Glutamatergic neuron (in vitro differentiated cells): ENCODE measurements around the gene ASPA. TPM values are rescaled to one million over a fixed set of nuclear protein-coding genes. Genes with fewer than 3 reads are reported as not detected.

Source experiments
- DNase-seq: peaks from one replicate; pipeline ENCODE4 v3.0.0; 2022
- H3K27ac Mint-ChIP-seq: one replicate; pipeline ENCODE4 v1.8.0; 2020; ENCODE audit warnings: mild to moderate bottlenecking, mixed read lengths, inconsistent platforms; ENCODE audit not compliant: unreplicated experiment
- H3K27me3 Mint-ChIP-seq: one replicate; pipeline ENCODE4 v1.8.0; 2020; ENCODE audit warnings: mild to moderate bottlenecking, moderate library complexity, mixed read lengths, inconsistent platforms; ENCODE audit not compliant: unreplicated experiment
- H3K36me3 Mint-ChIP-seq: one replicate; pipeline ENCODE4 v1.8.0; 2020; ENCODE audit warnings: mild to moderate bottlenecking, mixed read lengths, inconsistent platforms; ENCODE audit not compliant: unreplicated experiment
- H3K4me1 Mint-ChIP-seq: one replicate; pipeline ENCODE4 v1.8.0; 2020; ENCODE audit warnings: mild to moderate bottlenecking, low read depth, mixed read lengths, inconsistent platforms; ENCODE audit not compliant: unreplicated experiment
- H3K4me3 Mint-ChIP-seq: one replicate; pipeline ENCODE4 v1.8.0; 2020; ENCODE audit warnings: mild to moderate bottlenecking, mixed read lengths, inconsistent platforms; ENCODE audit not compliant: unreplicated experiment
- H3K9me3 Mint-ChIP-seq: one replicate; pipeline ENCODE4 v1.8.0; 2020; ENCODE audit warnings: mild to moderate bottlenecking, moderate library complexity, mixed read lengths, inconsistent platforms; ENCODE audit not compliant: unreplicated experiment
- CTCF ChIP-seq: fragments of 200-600 bp; sonication (generic); IDR thresholded peaks from one replicate; pipeline ENCODE4 v1.5.0; 2021; ENCODE audit not compliant: partially characterized antibody, unreplicated experiment
- total RNA-seq: library from RNA; stranded (reverse); fragmentation: NEBNext Ultra II Directional; extraction: Animal tissue kit (Norgen Biotek cat#: 25700); gene quantifications from one replicate; pipeline ENCODE4 v1.2.1, GENCODE V29; 2021; ENCODE audit not compliant: unreplicated experiment

ASPA gene
- total RNA-seq, 1 donor from 2014 or later: not detected

DNA sequence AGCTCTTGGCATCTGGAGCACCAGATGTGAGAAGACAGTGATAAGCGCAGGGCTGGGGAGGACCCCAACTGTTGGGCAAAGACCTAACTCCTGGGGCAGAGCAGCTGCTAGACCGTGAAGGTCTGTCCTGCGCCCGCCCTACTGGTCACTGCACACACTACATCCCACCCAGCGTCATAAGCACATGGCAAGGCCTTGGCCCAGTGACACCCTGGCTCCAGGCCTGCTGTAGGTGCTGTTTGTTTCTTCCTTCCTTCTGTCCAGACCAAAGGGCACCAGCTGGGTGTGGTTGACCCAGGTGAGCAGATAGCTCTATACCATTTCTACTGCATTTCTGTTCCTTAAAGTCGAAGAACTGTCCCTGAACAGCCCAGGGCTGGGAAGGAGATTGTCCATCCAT, 75.4 kb downstream of the ASPA start:
- no peak for DNase-seq
- H3K4me3 Mint-ChIP-seq: no peak overlapping the region
- H3K9me3 Mint-ChIP-seq: peaks cover 11% of the 10 kb centered on the region
- peaks cover 8% of the 10 kb centered on the region for H3K36me3 Mint-ChIP-seq
- no peak for TF ChIP-seq CTCF
- no peaks in the 10 kb centered on the region for H3K4me1 Mint-ChIP-seq
- H3K27ac Mint-ChIP-seq: no peak overlapping the region
- peaks cover 6% of the 10 kb centered on the region for H3K27me3 Mint-ChIP-seq

DNA sequence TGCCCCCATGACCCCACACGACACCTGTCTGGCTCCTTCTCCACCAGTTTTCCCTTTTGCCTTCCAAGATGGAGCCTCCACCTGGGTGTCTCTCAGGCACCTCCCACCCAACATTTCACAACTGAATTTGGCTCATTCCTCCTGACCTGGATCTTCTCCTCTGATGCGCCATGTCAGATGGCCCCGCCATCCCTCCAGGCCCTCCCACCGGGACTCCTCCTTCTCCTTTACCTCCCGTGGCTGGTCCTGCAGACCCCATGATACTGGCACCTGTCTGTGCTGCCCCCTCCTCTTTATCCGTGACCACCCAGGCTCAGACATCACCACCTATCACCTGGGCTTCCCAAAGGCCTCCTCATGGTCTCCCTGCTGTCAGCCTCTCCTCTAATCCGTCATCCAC, 77.1 kb downstream of the ASPA start:
- DNase-seq: no peak
- no peak for TF ChIP-seq CTCF
- H3K36me3 Mint-ChIP-seq: peaks cover 8% of the 10 kb centered on the region
- H3K4me3 Mint-ChIP-seq: no peak overlapping the region
- no peaks in the 10 kb centered on the region for H3K4me1 Mint-ChIP-seq
- H3K27me3 Mint-ChIP-seq: peaks cover 6% of the 10 kb centered on the region
- H3K9me3 Mint-ChIP-seq: peaks cover 11% of the 10 kb centered on the region
- H3K27ac Mint-ChIP-seq: no peak overlapping the region

Other genes starting within 250 kb of the ASPA start
- gene OR3A1, start 177.6 kb upstream of the ASPA start, total RNA-seq: 0.59 TPM
- 2.6 TPM for gene OR3A2, start 89.7 kb upstream of the ASPA start, total RNA-seq
- not detected for gene OR1E1, start 77.6 kb upstream of the ASPA start, total RNA-seq
- gene OR3A3, start 64.6 kb upstream of the ASPA start, total RNA-seq: not detected
- not detected for gene OR1E2, start 42.2 kb upstream of the ASPA start, total RNA-seq
- gene SPATA22, start 4.2 kb upstream of the ASPA start, total RNA-seq: not detected
- gene TRPV3, start 81.8 kb downstream of the ASPA start, total RNA-seq: 0.74 TPM
- 29.8 TPM for gene TRPV1, start 133.4 kb downstream of the ASPA start, total RNA-seq
- gene SHPK, start 160.3 kb downstream of the ASPA start, total RNA-seq: 35.5 TPM
- 17.2 TPM for gene CTNS, start 160.8 kb downstream of the ASPA start, total RNA-seq
- 91.4 TPM for gene TAX1BP3, start 192.6 kb downstream of the ASPA start, total RNA-seq
- gene EMC6, start 192.8 kb downstream of the ASPA start, total RNA-seq: 44.4 TPM
- gene P2RX5, start 220.2 kb downstream of the ASPA start, total RNA-seq: 6.6 TPM
- gene HASPIN, start 247.9 kb downstream of the ASPA start, total RNA-seq: 2.3 TPM